Measurements from ENCODE around the gene SND1. TPM values are rescaled to one million over a fixed set of nuclear protein-coding genes. Genes with fewer than 3 reads are reported as not detected.

SND1 gene
- total RNA-seq, 6 experiments from 2014 or later = 77.5 to 150 (median 126) TPM

GRCh38 chr7:128110641-128111364 lies 458.8 kb downstream of the SND1 start:
- H3K4me3 ChIP-seq = no peak overlapping the region
- H3K36me3 ChIP-seq = no peaks in the 10 kb centered on the region
- no CpG with 5 or more reads among the region's 2 CpGs for WGBS (ENCODE audit: insufficient coverage, low coverage, low lambda C conversion rate, missing lambda C conversion rate)
- peak in 1 of 3 donors; percentile 29 for DNase-seq
- no peaks in the 10 kb centered on the region for H3K27me3 ChIP-seq
- H3K9me3 ChIP-seq = no peaks in the 10 kb centered on the region
- TF ChIP-seq CTCF (IDR thresholded peaks at IDR 0.05) (no peak), POLR2A (IDR thresholded peaks at IDR 0.05) (no peak)
- no peaks in the 10 kb centered on the region for H3K4me1 ChIP-seq
- intact Hi-C loops (cut with DNase I) = no loop called here
- ATAC-seq = no peak
- H3K27ac ChIP-seq = no peak overlapping the region

GRCh38 chr7:128112018-128112780 lies 460.2 kb downstream of the SND1 start:
- H3K4me1 ChIP-seq = no peaks in the 10 kb centered on the region
- H3K36me3 ChIP-seq = no peaks in the 10 kb centered on the region
- no peak for TF ChIP-seq CTCF (IDR thresholded peaks at IDR 0.05)
- no peak for TF ChIP-seq POLR2A (IDR thresholded peaks at IDR 0.05)
- no peak for DNase-seq
- no peak overlapping the region for H3K4me3 ChIP-seq
- no peak overlapping the region for H3K27ac ChIP-seq
- intact Hi-C loops (cut with DNase I) = no loop called here
- no peaks in the 10 kb centered on the region for H3K9me3 ChIP-seq
- 73% methylated on average over 15 of the region's 19 CpGs for WGBS (ENCODE audit: insufficient coverage, low coverage, low lambda C conversion rate, missing lambda C conversion rate)
- no peak for ATAC-seq
- no peaks in the 10 kb centered on the region for H3K27me3 ChIP-seq

- H3K36me3 ChIP-seq = no peaks in the 10 kb centered on the region
- intact Hi-C loops (cut with DNase I) = no loop called here
- TF ChIP-seq POLR2A (IDR thresholded peaks at IDR 0.05) (no peak), CTCF (IDR thresholded peaks at IDR 0.05) (no peak)
- no peak overlapping the region for H3K4me3 ChIP-seq
- WGBS (ENCODE audit: insufficient coverage, low coverage, low lambda C conversion rate, missing lambda C conversion rate) = 29% methylated on average over 1 of the region's 4 CpGs
- H3K4me1 ChIP-seq = no peaks in the 10 kb centered on the region
- ATAC-seq (no peak), DNase-seq (no peak)
- H3K9me3 ChIP-seq = no peaks in the 10 kb centered on the region
- no peaks in the 10 kb centered on the region for H3K27me3 ChIP-seq
- H3K27ac ChIP-seq = no peak overlapping the region
These were observed 460.8 kb downstream of the SND1 start for GRCh38 chr7:128112781-128113221.

- ATAC-seq (no peak), DNase-seq (no peak)
- Histone ChIP-seq H3K9me3 (no peaks in the 10 kb centered on the region), H3K4me3 (no peak overlapping the region), H3K4me1 (no peaks in the 10 kb centered on the region), H3K36me3 (no peaks in the 10 kb centered on the region), H3K27me3 (no peaks in the 10 kb centered on the region), H3K27ac (no peak overlapping the region)
- TF ChIP-seq POLR2A (IDR thresholded peaks at IDR 0.05) (no peak), CTCF (IDR thresholded peaks at IDR 0.05) (no peak)
- intact Hi-C loops (cut with DNase I) = no loop called here
- WGBS (ENCODE audit: insufficient coverage, low coverage, low lambda C conversion rate, missing lambda C conversion rate) = 67% methylated on average over 4 of the region's 4 CpGs
These were observed 461.8 kb downstream of the SND1 start for GRCh38 chr7:128113839-128114238.

Data from right lobe of liver (tissue), 6 donors.